GM15510 (cell line): ENCODE results near the gene TSPAN14.

ENCODE experiments used
- POLR2A ChIP-seq: IDR thresholded peaks from 3 replicates; pipeline ENCODE4 v1.6.1; 2011; ENCODE audit warnings: borderline replicate concordance; ENCODE audit not compliant: insufficient read length; ENCODE audit errors: extremely low read depth

Gene TSPAN14

DNA sequence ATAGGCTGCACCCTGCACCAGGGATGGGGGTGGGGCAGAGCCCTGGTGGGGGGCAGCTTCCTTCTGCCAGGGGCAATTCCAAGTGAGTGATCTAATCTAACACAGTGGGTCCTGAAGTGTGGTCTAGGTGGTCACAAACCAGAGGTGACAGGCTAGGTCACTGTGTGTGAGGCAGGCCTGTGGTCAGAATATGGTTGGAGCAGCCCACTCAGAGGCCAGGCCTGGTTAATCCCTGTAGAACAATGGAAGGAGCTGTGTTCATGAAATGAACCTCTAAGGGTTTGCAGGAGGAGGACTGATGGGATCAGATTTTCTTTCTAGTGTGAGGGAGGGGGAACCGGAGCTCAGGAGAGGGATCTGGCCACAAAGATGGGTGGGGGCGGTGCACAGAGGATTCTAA lies 10.0 kb upstream of the TSPAN14 start:
- TF ChIP-seq POLR2A, result no peak

DNA sequence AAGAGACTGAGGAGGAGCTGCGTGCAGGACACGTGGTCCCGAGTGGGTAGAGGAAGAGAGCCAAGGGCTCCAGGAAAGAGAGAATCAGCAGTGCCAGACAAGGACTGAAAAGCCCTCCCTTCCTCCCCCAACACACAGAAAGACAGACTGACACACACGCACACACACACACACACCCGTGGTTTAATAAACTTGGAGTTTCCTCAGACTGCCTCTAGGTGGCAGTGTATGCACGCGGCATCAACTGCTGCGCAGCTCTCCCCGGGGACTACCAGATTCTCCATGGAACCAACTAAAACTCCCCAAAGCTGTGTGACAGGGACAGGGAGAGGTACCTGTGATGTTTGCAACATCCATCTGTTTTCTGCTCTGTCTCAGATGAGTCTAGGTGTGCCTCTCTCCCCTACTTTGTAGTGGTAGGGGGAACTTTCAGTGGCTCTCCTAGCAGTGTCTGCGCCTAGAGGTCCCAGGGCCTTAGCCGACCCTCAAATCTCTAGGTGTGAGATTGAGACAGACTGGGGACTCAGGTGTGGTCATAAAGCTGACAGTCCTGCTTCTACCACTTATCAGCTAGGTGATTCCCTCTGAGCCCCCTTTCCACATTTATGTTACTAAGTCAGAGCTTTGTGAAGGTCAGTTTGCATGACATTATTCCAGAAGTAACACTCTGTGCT lies 9.3 kb upstream of the TSPAN14 start:
- TF ChIP-seq POLR2A, result no peak

DNA sequence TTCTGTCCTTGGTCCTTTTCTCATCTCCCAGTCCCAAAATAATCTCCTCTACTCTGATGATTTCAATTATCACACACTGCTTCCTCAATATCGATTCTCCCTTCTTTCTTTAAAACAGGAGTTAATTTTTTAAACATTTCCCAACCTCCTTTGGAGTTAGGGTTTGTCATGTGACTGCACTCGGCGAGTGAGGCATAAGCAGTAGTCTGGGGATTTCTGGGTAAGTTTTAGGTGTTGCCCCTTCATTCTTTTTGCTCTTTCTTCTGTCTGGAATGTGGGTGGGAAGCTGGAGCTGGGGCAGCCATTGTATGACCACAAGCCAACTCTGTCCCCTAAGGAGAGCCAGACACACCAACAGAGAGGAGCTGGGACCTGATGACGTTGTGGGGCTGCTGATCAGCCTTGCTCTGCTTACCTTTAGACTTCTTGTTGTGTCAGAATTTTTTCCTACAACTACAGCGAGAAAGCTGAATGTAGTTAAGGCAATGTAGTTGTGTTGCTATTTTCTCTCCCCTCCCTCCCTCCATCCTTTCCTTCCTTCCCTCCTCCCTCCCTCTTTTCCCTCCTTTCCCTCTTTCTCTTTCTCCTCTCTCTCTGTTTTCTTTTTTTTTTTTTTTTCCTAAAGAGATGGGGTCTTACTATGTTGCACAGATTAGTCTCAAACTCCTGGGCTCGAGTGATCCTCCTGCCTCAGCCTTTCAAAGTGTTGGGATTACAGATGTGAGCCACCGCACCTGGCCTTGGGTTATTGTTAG lies 6.5 kb upstream of the TSPAN14 start:
- no peak for TF ChIP-seq POLR2A

DNA sequence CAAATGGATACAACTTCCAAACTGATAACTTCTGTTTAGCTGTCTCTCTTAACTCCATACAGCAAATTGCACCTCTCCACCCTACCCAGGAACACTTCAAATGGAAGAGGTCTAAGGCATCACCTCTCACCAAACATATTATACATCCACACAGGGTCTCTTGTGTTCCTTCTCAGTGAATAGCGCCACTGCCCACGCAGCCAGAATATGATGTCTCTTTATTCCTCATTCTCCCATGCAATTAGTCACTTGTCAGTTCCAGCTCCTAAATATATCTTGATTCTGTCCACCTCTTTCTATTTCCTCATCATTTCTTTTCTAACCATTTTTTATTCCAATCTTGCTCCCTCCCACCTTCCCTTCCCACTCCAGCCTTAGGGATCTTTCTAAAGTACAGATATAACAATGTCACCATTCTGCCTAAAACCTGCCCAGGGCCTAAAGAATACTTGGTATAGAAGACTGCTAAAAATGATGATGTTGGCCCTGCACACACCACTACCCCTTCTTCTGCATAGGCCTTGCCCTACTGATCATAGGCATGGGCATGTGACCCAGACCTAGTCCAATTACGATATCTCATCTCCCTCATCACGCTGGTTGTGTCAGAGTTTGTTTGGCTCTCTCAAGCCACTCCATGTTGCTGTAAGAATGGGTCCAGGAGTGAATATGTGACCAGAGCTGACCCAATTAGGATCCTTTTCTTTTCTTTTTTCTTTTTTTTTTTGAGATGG lies 5.7 kb upstream of the TSPAN14 start:
- TF ChIP-seq POLR2A, result no peak

DNA sequence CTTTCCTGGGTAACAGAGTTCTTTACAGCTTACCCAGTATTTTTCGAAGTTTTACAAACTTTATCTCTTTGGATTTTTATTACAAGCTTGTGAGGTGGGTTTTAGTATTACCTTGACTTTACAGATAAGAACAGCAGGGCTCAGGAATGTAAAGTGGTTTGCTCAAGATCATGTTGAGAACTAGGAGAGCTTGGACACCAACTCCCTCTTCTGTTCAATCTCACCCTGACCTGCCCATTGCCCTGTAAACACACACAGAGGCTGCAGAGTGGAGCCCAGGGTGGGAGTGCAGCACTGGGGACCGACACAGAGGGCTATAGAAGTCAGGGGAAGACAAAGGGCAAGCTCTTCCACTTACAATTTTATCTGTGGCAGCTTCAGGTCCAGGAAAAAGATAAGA lies 4.6 kb upstream of the TSPAN14 start:
- no peak for TF ChIP-seq POLR2A

DNA sequence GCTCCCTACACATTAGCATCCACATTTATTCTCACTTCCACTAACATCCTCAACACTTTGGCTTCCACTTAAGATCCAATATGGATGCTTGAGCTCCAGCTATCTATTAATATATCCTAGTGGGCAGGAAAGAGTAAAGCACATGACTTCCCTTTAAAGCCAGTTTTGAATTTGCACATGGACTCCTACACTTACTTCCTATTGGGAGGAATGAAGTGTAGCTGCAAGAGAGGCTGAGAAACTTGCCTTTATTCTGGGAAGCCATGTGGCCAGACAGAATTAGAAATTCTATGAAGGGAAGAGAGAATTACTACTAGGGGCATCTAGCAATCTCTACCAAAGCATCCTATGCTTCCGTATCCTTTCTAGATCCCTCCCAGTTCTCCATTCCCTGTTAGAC lies 3.0 kb upstream of the TSPAN14 start:
- TF ChIP-seq POLR2A, result no peak

DNA sequence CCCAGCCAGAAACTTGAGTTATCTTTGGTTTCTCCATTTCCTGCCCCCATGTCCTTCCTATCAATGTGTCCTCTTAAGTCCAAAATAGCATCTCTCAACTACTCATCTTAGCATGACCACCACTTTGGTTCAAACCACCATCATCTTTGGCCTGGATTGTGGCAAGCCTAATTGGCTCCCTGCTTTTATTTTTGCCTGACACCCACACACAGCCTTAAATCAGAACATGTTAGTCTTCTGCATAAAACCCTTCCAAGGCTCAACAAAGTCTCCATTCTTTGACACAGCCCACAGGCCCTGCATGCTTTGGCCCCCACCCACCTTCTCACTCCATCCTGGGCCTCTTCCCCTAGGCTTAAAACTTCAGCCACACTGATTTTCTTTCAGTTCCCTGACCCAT lies 2.0 kb upstream of the TSPAN14 start:
- no peak for TF ChIP-seq POLR2A

DNA sequence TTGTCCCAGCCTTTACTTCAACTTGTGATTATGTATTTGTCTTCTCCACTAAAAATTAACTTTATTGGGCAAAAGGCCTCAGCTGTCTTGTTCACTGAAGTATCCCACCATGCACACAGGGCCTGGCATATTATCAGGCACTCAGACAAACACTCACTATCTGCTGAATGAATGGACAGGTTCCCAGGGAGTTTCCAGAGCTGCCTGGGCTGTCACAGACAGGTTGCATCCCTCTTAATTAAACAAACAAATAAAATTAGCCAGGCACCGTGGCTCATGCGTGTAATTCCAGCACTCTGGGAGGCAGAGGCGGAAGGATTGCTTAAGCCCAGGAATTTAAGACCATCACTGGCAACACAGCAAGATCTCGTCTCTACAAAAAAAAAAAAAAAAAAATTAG lies 1.5 kb upstream of the TSPAN14 start:
- no peak for TF ChIP-seq POLR2A

DNA sequence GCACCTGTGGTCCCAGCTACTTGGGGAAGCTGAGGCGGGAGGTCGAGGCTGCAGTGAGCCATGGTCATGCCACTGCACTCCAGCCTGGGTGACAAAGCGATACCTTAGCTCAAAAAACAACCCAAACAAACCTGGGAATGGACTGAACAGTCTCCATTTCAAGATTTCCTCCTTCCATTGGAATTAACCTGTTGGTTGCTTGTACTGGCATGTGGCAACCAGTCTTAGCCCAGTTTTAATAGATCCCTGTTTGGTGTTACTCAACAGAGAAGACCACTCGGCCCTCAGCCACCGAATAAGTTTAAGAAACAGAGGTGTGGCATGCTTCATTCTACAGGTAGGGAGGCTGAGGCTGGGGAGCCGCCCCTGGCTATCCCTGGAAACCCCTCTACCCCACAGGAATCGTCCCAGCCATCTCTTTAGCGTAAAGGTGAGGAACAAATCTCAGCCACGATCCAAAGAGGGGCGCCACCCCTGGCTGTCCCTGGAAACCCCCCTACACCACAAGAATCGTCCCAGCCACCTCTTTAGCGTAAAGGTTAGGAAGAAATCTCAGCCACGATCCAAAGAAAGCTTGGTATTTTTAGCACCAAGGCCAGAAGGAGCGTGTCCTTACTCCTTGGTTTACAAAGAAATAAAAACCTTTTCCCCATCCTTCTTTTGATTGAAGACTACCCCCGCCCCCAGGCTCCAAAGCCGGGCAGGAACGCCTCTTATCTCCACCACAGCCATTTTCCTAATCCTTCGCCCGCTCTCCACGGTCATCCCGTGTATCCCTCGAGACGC lies 861 bp upstream of the TSPAN14 start:
- TF ChIP-seq POLR2A, result no peak

DNA sequence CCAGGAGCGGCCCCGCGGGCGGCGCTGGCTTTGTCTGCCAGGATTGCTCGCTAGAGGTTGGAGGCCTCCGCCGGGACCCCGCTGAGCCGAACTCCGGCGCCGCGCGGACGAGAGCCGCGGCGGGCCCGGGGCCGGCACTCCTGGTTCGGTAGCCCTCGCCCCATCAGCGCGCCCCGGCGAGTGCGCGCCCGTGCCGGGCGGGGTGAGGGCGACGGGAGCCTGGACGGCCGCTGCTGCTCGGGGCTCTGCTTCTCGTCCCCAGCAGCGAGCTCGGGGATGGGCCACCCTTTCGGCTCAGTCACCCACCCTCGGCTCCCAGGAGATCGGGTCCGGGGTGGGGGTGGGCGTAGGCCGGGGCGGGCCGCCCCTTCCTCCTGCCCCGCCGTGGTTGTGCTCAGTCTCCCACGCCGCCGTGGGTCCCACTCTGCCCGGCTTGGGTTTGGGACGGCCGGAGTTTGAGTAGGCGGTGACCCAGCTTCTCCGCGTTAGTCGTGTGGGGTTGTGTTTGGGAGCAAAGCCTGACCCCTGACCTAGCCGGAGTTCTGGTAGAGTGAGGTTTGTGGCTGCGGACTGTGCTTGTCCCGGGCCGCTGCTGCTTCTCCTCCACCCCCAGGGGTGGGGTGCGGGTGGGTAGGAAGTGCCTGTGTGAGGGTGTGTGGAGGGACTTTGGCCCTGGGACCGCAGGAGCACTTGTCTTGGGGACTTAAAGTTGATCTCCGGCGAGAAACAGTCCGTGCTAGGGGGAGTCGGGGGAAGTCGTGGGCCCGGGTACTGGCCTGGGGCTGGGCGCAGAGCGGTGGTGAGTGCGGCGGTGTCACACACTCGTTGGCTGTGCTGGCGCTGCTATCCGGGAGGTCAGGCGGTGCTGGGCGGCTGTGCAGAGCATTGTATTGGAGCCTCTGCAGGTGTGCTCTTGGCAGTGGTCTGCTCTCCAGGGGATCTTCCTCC lies 677 bp downstream of the TSPAN14 start:
- no peak for TF ChIP-seq POLR2A

DNA sequence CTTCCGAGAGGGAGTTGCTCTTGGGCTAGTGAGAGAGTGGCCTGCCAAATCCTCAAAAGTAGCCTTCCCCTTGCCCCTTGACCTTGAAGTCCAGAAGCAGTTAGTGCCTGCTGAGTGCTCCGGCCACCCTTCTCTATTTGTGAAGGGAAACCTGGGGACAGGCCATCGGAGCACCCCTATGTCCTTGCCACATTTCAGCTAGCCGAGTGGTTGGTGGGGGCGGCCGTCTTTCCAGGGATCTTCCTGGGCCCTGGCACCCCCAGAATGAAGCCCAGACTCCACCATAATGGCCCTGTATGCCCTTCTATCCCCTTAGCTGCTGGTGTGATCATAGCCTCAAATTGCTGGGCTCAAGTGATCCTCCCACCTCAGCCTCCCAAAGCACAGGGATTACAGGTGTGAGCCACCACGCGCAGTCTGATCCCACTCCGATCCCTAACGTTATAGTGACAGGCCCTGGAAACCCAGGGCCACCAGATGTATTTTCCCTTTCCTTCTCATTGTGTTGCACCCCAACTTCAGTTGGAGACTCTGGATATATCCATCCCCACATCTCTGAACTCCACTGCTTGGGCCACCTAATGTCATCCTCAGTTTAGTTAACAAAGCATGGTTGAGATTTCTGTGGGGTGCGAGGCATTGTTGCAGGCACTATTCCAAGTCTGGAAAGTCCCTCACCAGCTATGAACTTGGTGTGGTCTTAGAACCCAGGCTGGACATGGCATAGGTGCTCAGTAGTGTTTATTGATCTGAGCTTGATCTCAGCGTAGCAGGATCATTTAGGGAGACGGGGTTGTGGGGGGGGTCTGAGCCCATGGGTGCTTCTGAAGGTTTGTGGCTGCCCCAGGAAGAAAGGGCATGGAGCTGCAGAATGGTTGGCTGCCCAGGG lies 1.6 kb downstream of the TSPAN14 start:
- no peak for TF ChIP-seq POLR2A

DNA sequence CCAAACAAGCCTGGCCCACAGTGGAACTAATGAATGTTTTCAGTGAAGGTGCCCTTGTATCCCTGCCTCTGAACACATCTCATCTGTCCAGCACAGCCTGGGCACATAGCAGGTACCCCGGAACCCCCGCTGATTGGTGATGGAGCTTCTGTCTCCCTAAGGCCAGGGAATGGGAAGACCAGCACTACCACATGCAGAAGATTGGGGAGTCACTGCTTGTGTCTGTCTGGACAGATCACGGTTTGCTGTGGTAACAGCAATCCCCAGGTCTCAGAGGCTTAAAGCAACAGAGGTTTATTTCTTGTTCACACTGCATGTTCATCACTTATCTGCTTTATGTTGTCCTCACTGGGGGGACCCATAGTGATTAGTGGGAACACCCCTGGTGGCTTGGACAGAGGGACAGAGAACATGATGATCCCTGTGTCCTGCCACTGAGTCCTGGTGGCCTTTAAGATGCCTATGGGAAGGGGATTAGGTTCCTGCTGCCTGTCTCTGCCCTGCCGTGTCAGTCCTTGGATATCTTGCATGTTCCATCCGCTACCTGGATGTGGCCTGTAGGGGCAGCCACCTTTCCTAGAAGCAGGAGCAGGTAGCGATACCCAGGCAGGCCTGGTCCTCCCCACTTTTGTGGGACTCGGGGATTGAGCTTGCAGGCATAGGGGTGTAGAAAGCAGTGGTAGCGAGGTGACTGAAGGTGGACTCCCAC lies 3.6 kb downstream of the TSPAN14 start:
- TF ChIP-seq POLR2A, result no peak
